GM19099 (cell line): ENCODE results near the gene PAK1.

Experiments
- POLR2A ChIP-seq: IDR thresholded peaks from 3 replicates; pipeline ENCODE4 v1.6.1; 2011; ENCODE audit warnings: low read depth; ENCODE audit not compliant: insufficient read length; ENCODE audit errors: extremely low read depth

The PAK1 gene

DNA sequence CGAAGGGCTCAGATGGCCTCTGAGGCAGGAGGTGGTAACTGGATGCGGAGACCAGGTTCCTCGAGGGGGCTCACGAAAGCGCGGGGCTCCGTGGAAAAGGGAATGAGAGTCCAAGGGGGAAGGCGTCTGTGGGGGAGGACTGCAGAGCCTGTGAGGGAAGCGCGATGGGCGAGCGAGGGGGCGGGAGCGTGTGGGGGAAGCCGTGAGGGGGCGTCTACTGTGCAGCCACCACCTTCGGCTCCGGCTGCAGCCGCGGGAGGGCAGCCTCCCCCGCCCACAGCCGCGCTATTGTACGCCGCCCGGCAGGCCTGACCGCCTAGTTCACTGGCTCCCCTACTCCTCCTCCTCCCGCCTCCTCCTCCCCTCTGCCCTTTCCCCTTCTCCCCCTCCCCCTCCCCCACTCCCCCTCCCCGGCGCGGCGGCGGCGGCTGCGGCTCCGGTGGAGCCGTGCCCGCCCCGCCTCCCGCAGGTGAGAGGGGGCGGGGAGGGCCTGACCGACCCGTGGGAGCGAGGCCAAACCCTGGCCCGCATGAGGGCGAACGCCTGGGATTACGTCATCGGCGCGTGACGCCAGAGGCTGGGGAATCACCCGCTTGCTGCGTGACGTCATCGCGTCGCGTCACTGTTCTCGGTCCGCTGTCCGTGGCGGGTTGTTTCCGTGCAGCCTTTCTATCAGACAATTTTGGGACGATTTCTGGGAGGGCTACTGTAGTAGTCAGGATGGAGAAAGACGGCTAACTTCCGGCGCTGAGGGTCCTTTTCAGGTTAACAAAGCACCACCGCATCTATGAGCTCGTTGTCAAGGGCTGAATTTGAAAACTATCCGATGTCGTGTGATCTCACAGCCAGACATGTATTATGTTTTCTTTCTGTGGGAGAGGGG is at the start of gene PAK1:
Gene PAK1, minus strand, starts transcription at position 294 of the 883 bp plus-strand sequence. CDS start 81,574 bp downstream, outside the sequence.
- TF ChIP-seq POLR2A = peak; percentile 34

DNA sequence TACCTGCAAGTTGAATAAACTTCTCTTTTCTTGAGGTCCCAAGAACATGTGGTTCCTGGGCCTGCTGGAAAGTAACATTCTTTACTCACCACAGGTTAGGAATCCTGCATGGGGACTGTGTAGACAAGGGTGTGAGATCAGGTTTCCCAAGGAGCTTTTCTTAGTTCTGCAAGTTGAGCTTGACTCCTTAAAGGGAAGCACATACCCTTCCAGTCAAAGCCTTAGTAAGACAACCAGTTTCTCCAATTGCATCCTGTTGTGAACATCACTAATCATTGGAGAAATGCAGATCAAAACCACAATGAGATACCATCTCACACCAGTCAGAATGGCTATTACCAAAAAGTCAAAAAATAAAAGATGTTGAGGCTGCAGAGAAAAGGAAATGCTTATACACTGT is 48.3 kb upstream of the PAK1 start:
- TF ChIP-seq POLR2A = no peak

DNA sequence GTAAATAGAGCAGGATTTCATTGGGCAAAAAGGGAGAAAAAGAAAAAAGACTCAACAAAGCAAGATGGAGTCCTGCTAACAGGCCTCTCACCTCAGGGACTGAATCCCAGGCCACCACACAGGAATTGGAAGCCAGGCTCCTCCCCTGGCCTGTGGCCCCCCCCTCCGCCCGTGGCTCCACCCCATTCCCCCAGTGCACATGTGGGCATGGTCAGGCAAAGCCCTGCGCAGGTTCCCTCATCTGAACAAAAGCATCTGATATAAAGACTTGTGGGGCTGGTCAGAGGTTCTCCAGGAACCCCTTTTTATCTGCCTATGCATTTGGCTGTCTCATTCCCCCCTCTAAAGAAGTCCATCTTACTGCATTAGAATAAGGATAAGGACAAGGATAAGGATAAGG is 46.0 kb upstream of the PAK1 start:
- no peak for TF ChIP-seq POLR2A

DNA sequence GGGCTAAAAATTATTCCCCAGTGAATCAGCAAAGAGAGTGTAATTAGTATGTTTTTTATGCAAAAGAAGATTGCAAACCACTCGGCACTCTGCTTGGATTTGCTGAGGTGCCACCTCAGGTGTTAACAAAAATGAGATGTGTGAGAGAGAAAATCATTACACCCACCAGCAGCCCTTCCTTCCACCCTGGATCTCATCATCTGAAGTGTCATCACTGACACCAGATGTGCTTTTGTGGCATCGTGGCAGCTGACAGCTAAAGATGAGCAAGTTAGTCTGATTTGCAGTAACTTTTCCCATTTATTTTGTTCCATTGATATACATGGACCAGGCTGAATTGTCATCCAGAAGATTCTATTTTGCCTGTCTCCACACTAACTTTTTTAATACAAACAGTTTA is 44.6 kb upstream of the PAK1 start:
- no peak for TF ChIP-seq POLR2A

- TF ChIP-seq POLR2A = no peak
These were observed 43.9 kb upstream of the PAK1 start for GRCh38 chr11:77517753-77518152.

DNA sequence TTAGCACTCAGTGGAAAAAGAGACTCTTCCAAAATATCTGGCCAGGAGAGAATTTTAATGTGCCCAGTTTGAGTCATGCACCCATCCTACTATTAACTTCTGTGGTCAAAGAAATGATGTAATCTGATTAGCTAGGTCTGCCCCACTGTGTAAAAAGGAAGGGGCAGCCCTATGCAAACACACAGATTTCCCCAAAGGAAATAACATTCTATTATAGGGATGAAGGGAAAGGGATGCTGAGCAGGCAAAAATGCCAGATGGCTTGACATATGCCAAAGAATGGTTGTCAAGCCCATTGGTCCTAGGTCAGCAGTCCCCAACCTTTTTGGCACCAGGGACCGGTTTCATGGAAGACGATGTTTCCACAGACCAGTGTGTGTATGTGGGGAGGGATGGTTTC is 43.3 kb upstream of the PAK1 start:
- TF ChIP-seq POLR2A = no peak

DNA sequence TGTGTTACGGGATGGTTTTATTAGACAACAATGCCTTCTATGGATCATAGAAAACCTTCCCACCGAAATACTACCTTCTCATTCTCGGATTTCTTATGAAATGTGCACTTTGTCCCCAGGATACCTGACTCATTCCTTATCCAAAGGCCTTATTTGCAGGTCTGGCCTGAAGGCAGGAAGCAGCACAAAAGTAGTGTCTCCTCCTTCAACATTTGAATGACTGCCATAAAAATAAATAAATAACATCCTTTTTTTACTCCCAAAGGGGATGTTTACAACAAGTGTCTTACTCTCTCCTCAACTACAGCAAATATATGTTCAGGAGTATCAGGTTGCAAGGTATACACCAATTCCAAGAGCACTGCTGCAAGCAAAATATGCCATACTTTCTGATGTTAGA is 41.6 kb upstream of the PAK1 start:
- TF ChIP-seq POLR2A = no peak

- TF ChIP-seq POLR2A = no peak
These were observed 41.2 kb upstream of the PAK1 start for GRCh38 chr11:77515063-77515462.

GRCh38 chr11:77512092-77512491 is 38.2 kb upstream of the PAK1 start:
- no peak for TF ChIP-seq POLR2A

- no peak for TF ChIP-seq POLR2A
These were observed 37.0 kb upstream of the PAK1 start for GRCh38 chr11:77510851-77511250.

DNA sequence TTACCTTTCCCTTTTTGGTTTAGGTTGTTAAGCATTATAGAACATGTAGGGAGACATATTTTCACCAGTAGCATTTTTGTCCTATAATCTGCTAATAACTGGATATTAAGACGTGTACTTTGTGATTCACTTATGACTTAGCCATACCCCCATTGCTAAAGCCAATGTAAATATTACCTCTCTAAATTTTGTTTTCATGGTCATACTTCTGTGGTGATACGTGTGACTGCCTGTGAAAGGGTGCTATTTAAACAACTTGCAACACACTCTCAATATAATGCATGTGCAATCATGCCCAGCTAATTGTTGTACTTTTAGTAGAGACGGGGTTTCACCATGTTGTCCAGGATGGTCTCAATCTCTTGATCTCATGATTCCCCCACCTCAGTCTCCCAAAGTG is 36.2 kb upstream of the PAK1 start:
- no peak for TF ChIP-seq POLR2A

DNA sequence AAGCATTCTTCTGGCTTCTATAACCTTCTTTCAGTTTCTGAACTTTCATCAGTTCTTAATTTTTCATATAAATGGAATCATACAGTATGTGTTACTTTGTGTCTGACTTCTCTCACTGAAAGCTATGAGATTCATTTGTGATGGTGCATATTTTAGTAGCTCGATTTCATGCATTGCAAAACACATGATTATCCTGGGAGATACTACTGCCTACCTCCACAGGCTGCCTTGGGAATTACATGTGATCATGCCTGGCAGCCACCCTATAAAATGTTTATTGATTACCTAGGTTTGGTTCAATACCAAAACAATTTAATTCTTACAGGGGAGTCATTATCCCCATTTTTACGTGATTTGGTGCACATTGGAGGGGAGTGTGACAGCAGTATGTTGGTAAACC is 34.1 kb upstream of the PAK1 start:
- TF ChIP-seq POLR2A = no peak

DNA sequence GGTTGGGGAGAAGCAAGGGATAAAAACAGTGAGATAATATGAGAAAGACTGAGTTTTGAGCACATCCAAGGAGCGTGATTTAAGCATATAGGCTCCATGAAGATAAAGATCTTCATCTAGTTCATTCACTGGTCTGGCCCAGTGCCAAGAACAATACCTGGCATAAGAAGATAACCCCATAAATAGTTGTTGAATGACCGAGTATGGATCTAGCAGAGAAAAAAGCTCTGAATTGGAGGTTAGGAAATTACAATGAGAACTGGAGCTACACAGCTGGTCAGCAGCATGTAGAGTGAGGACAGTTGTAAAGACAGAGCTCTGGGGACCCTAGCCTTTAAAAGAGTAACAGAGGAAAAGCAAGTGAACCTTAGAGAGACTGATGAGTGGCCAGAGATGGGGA is 33.0 kb upstream of the PAK1 start:
- TF ChIP-seq POLR2A = no peak

DNA sequence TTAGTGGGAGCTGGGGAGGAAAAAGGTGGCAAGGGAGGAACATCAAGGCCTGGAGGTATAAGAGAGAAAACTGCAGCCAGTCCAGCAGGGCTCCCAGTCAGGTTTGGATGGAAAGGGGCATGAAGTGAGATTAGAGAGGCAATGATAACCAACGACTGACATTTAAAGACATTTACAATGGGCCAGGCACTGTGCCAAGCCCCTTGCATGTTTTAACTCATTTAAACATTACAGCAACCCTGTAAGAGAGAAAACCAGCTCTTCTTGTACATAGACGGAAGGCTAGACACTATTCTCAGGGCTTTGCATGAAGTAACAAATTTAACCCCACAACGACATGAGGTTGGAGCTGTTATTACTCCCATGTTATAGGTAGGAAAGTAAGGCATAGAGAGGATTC is 32.1 kb upstream of the PAK1 start:
- TF ChIP-seq POLR2A = no peak

- TF ChIP-seq POLR2A = no peak
These were observed 29.1 kb upstream of the PAK1 start for GRCh38 chr11:77503006-77503405.

GRCh38 chr11:77502346-77502905 is 28.5 kb upstream of the PAK1 start:
- TF ChIP-seq POLR2A = no peak
